Skeletal muscle tissue (tissue), 4 donors: Measurements from ENCODE around the gene DUOXA1. TPM values are rescaled to one million over a fixed set of nuclear protein-coding genes. Genes with fewer than 3 reads are reported as not detected.

ENCODE experiments used
- H3K27ac ChIP-seq: one replicate; pipeline ENCODE4 v1.7.0; 2013; ENCODE audit warnings: mild to moderate bottlenecking, low read depth, low read length, inconsistent platforms
- H3K27me3 ChIP-seq, 3 donors: one replicate each; pipeline ENCODE4 v1.7.0; 2013; ENCODE audit warnings: low read length in 3 of 3; ENCODE audit not compliant: control insufficient read depth in 3 of 3, insufficient read depth in 3 of 3
- H3K36me3 ChIP-seq, 3 donors: one replicate each; pipeline ENCODE4 v1.7.0; 2013; ENCODE audit warnings: low read length in 3 of 3; ENCODE audit not compliant: control insufficient read depth in 3 of 3, insufficient read depth in 3 of 3
- H3K4me1 ChIP-seq, 3 donors: one replicate each; pipeline ENCODE4 v1.7.0; 2013; ENCODE audit warnings: low read length in 3 of 3, mild to moderate bottlenecking in 3 of 3; ENCODE audit not compliant: control insufficient read depth in 3 of 3, insufficient read depth in 3 of 3
- H3K4me3 ChIP-seq, 3 donors: one replicate each; pipeline ENCODE4 v1.7.0; 2013; ENCODE audit warnings: low read length in 3 of 3
- H3K9ac ChIP-seq, 3 donors: one replicate each; pipeline ENCODE4 v1.7.0; 2013; ENCODE audit warnings: low read length in 3 of 3, mild to moderate bottlenecking in 3 of 3, moderate library complexity in 2 of 3, low read depth in 1 of 3
- H3K9me3 ChIP-seq, 3 donors: one replicate each; pipeline ENCODE4 v1.7.0; 2013; ENCODE audit warnings: low read length in 3 of 3; ENCODE audit not compliant: control insufficient read depth in 3 of 3
- total RNA-seq: library from RNA; depleted of rRNA; stranded (reverse); fragments of >200 nt; gene quantifications from one replicate; pipeline ENCODE4 v1.2.3, GENCODE V29; 2014
- donor health status: Osteomylitis.

The DUOXA1 gene
- total RNA-seq, 1 donor from 2014 or later, result not detected

- Histone ChIP-seq H3K27ac (peak overlapping the region; percentile 89), H3K4me1 (peaks cover 5 to 22% (median 8%) of the 10 kb centered on the region in 3 donors), H3K9me3 (no peaks in the 10 kb centered on the region), H3K36me3 (peaks cover 0 to 2% (median 0%) of the 10 kb centered on the region in 3 donors), H3K9ac (peak overlapping the region; percentile 79 to 90 (median 87)), H3K4me3 (peak overlapping the region; percentile 68 to 75 (median 72)), H3K27me3 (no peaks in the 10 kb centered on the region)
Measured at GRCh38 chr15:45166834-45167630, 37.4 kb upstream of the DUOXA1 start.

- H3K27ac ChIP-seq, result peak overlapping the region; percentile 89
- no peaks in the 10 kb centered on the region for H3K9me3 ChIP-seq
- H3K27me3 ChIP-seq, result no peaks in the 10 kb centered on the region
- no peaks in the 10 kb centered on the region for H3K36me3 ChIP-seq
- H3K4me1 ChIP-seq, result peaks cover 5 to 22% (median 8%) of the 10 kb centered on the region in 3 donors
- no peak overlapping the region for H3K4me3 ChIP-seq
- peak overlapping the region in 2 of 3 donors; percentile 3 to 45 for H3K9ac ChIP-seq
Measured at GRCh38 chr15:45165536-45165935, 35.9 kb upstream of the DUOXA1 start.

GRCh38 chr15:45164914-45165313 is 35.2 kb upstream of the DUOXA1 start:
- H3K4me3 ChIP-seq, result no peak overlapping the region
- H3K36me3 ChIP-seq, result no peaks in the 10 kb centered on the region
- H3K27me3 ChIP-seq, result no peaks in the 10 kb centered on the region
- peak overlapping the region in 1 of 3 donors; percentile 45 for H3K9ac ChIP-seq
- H3K27ac ChIP-seq, result no peak overlapping the region
- H3K4me1 ChIP-seq, result peaks cover 5 to 22% (median 8%) of the 10 kb centered on the region in 3 donors
- no peaks in the 10 kb centered on the region for H3K9me3 ChIP-seq

- H3K4me1 ChIP-seq, result peaks cover 5 to 22% (median 8%) of the 10 kb centered on the region in 3 donors
- no peak overlapping the region for H3K4me3 ChIP-seq
- H3K9me3 ChIP-seq, result no peaks in the 10 kb centered on the region
- no peaks in the 10 kb centered on the region for H3K36me3 ChIP-seq
- H3K9ac ChIP-seq, result no peak overlapping the region
- no peaks in the 10 kb centered on the region for H3K27me3 ChIP-seq
- H3K27ac ChIP-seq, result no peak overlapping the region
Measured at GRCh38 chr15:45163508-45163856, 33.8 kb upstream of the DUOXA1 start.

- H3K27ac ChIP-seq, result no peak overlapping the region
- H3K4me1 ChIP-seq, result peaks cover 5 to 22% (median 7%) of the 10 kb centered on the region in 3 donors
- H3K27me3 ChIP-seq, result no peaks in the 10 kb centered on the region
- no peaks in the 10 kb centered on the region for H3K36me3 ChIP-seq
- no peaks in the 10 kb centered on the region for H3K9me3 ChIP-seq
- H3K9ac ChIP-seq, result peak overlapping the region in 1 of 3 donors; percentile 25
- H3K4me3 ChIP-seq, result no peak overlapping the region
Measured at GRCh38 chr15:45162771-45163507, 33.3 kb upstream of the DUOXA1 start.

- Histone ChIP-seq H3K36me3 (no peaks in the 10 kb centered on the region), H3K4me3 (no peak overlapping the region), H3K9ac (no peak overlapping the region), H3K4me1 (peaks cover 0 to 17% (median 3%) of the 10 kb centered on the region in 3 donors), H3K27ac (no peak overlapping the region), H3K9me3 (no peaks in the 10 kb centered on the region), H3K27me3 (no peaks in the 10 kb centered on the region)
Measured at GRCh38 chr15:45161666-45162065, 32.0 kb upstream of the DUOXA1 start.

- H3K9ac ChIP-seq, result no peak overlapping the region
Measured at GRCh38 chr15:45157974-45158373, 28.3 kb upstream of the DUOXA1 start.

GRCh38 chr15:45156744-45157455 is 27.2 kb upstream of the DUOXA1 start:
- Histone ChIP-seq H3K4me3 (no peak overlapping the region), H3K27me3 (no peaks in the 10 kb centered on the region), H3K9ac (no peak overlapping the region), H3K9me3 (no peaks in the 10 kb centered on the region), H3K27ac (no peak overlapping the region), H3K36me3 (no peaks in the 10 kb centered on the region), H3K4me1 (no peaks in the 10 kb centered on the region)

More at GRCh38 chr15:45157974-45158373, 28.3 kb upstream of the DUOXA1 start:
- H3K36me3 ChIP-seq, result no peaks in the 10 kb centered on the region
- no peaks in the 10 kb centered on the region for H3K27me3 ChIP-seq
- peaks cover 0 to 4% (median 3%) of the 10 kb centered on the region in 3 donors for H3K4me1 ChIP-seq
- H3K27ac ChIP-seq, result no peak overlapping the region
- no peaks in the 10 kb centered on the region for H3K9me3 ChIP-seq
- no peak overlapping the region for H3K4me3 ChIP-seq

- H3K27me3 ChIP-seq, result no peaks in the 10 kb centered on the region
- no peak overlapping the region for H3K4me3 ChIP-seq
Measured at GRCh38 chr15:45155739-45156138, 26.1 kb upstream of the DUOXA1 start.

More at GRCh38 chr15:45155739-45156138, 26.1 kb upstream of the DUOXA1 start:
- H3K36me3 ChIP-seq, result no peaks in the 10 kb centered on the region
- H3K9me3 ChIP-seq, result no peaks in the 10 kb centered on the region
- H3K4me1 ChIP-seq, result no peaks in the 10 kb centered on the region
- H3K9ac ChIP-seq, result no peak overlapping the region
- no peak overlapping the region for H3K27ac ChIP-seq
